Loucy (cell line): Measurements from ENCODE around the gene KRTAP10-1.

Source experiments
- EZH2phosphoT487 ChIP-seq: fragments of 200-600 bp; IDR thresholded peaks from 2 replicates; pipeline ENCODE4 v1.6.1; 2018; ENCODE audit warnings: antibody characterized with exemption, mild to moderate bottlenecking, moderate library complexity, borderline replicate concordance
- TF ChIP-seq, protein P1 (sequence below): fragments of 200-600 bp; sonication (generic); conservative IDR thresholded peaks from 2 replicates; pipeline ENCODE4 v1.5.1; 2014; ENCODE audit warnings: mild to moderate bottlenecking, antibody characterized with exemption, low read length

DNA sequence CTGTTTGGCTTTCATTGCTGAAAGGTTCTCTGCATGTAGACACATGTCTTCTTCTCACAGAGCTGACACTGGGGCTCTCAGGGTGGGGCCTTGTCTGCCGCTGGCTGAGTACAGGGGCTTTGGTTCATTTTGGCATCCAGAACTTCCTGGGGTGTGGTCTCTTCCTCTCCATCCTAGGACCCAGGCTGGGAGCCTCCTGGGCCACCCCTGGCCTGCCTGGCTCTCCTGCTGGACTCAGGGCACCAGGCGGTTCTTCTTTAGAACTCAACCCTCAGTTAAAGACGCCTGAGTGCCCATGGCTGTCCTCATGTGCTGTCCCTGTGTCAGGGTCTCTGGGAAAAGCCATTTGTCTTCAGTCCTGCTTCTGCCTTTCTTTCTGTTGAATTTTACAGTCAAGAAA, 45.9 kb upstream of the KRTAP10-1 start:
- TF ChIP-seq, protein P1, sequence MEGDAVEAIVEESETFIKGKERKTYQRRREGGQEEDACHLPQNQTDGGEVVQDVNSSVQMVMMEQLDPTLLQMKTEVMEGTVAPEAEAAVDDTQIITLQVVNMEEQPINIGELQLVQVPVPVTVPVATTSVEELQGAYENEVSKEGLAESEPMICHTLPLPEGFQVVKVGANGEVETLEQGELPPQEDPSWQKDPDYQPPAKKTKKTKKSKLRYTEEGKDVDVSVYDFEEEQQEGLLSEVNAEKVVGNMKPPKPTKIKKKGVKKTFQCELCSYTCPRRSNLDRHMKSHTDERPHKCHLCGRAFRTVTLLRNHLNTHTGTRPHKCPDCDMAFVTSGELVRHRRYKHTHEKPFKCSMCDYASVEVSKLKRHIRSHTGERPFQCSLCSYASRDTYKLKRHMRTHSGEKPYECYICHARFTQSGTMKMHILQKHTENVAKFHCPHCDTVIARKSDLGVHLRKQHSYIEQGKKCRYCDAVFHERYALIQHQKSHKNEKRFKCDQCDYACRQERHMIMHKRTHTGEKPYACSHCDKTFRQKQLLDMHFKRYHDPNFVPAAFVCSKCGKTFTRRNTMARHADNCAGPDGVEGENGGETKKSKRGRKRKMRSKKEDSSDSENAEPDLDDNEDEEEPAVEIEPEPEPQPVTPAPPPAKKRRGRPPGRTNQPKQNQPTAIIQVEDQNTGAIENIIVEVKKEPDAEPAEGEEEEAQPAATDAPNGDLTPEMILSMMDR, result no peak
- TF ChIP-seq EZH2phosphoT487, result no peak
